HEK293 (cell line): ENCODE measurements around the gene MDFI.
A peak's percentile ranks its signal among the peaks of the same experiment; 100 is the strongest.

Source experiments
- AEBP2 ChIP-seq: fragments of 450-650 bp; formaldehyde crosslinking; IDR thresholded peaks from 2 replicates; pipeline ENCODE4 v1.5.1; 2016; ENCODE audit warnings: missing biosample characterization, missing genetic modification characterization, borderline replicate concordance
- ATF2 ChIP-seq: fragments of 450-650 bp; formaldehyde crosslinking; IDR thresholded peaks from 2 replicates; pipeline ENCODE4 v1.5.1; 2016; ENCODE audit warnings: missing biosample characterization, missing genetic modification characterization, low read depth
- PATZ1 ChIP-seq: fragments of 450-650 bp; formaldehyde crosslinking; IDR thresholded peaks from 2 replicates; pipeline ENCODE4 v1.5.1; 2016; ENCODE audit warnings: missing biosample characterization, missing genetic modification characterization
- PBX3 ChIP-seq: sonication (generic); formaldehyde crosslinking; IDR thresholded peaks from 2 replicates; pipeline ENCODE4 v1.8.1; 2022; ENCODE audit warnings: mild to moderate bottlenecking, moderate library complexity, missing genetic modification reagents
- PRDM10 ChIP-seq: fragments of 450-650 bp; formaldehyde crosslinking; IDR thresholded peaks from 2 replicates; pipeline ENCODE4 v1.5.1; 2016; ENCODE audit warnings: missing biosample characterization, missing genetic modification characterization
- REPIN1 ChIP-seq: fragments of 450-650 bp; formaldehyde crosslinking; IDR thresholded peaks from 2 replicates; pipeline ENCODE4 v1.5.1; 2017; ENCODE audit warnings: missing biosample characterization, missing genetic modification characterization, low read depth
- ZNF121 ChIP-seq: fragments of 450-650 bp; formaldehyde crosslinking; IDR thresholded peaks from 2 replicates; pipeline ENCODE4 v1.5.1; 2016; ENCODE audit warnings: missing biosample characterization, missing genetic modification characterization
- ZNF132 ChIP-seq: fragments of 450-650 bp; formaldehyde crosslinking; IDR thresholded peaks from 2 replicates; pipeline ENCODE4 v1.5.1; 2017; ENCODE audit warnings: missing biosample characterization, missing genetic modification characterization, borderline replicate concordance
- ZNF155 ChIP-seq: fragments of 450-650 bp; formaldehyde crosslinking; IDR thresholded peaks from 2 replicates; pipeline ENCODE4 v1.5.1; 2016; ENCODE audit warnings: missing biosample characterization, missing genetic modification characterization
- ZNF169 ChIP-seq: fragments of 450-650 bp; formaldehyde crosslinking; IDR thresholded peaks from 2 replicates; pipeline ENCODE4 v1.5.1; 2016; ENCODE audit warnings: missing biosample characterization, missing genetic modification characterization
- ZNF23 ChIP-seq: fragments of 450-650 bp; formaldehyde crosslinking; IDR thresholded peaks from 2 replicates; pipeline ENCODE4 v1.5.1; 2016; ENCODE audit warnings: missing biosample characterization, missing genetic modification characterization, borderline replicate concordance
- ZNF335 ChIP-seq: fragments of 450-650 bp; formaldehyde crosslinking; conservative IDR thresholded peaks from 2 replicates; pipeline ENCODE4 v1.5.1; 2016; ENCODE audit warnings: missing biosample characterization, missing genetic modification characterization
- ZNF416 ChIP-seq: fragments of 450-650 bp; formaldehyde crosslinking; IDR thresholded peaks from 2 replicates; pipeline ENCODE4 v1.5.1; 2016; ENCODE audit warnings: missing biosample characterization, missing genetic modification characterization
- ZNF518A ChIP-seq: fragments of 450-650 bp; formaldehyde crosslinking; conservative IDR thresholded peaks from 2 replicates; pipeline ENCODE4 v1.5.1; 2016; ENCODE audit warnings: low read depth, missing biosample characterization, missing genetic modification characterization
- ZNF530 ChIP-seq: fragments of 450-650 bp; formaldehyde crosslinking; IDR thresholded peaks from 2 replicates; pipeline ENCODE4 v1.5.1; 2016; ENCODE audit warnings: low read depth, missing biosample characterization, missing genetic modification characterization
- ZNF580 ChIP-seq: fragments of 450-650 bp; formaldehyde crosslinking; IDR thresholded peaks from 2 replicates; pipeline ENCODE4 v1.5.1; 2016; ENCODE audit warnings: missing biosample characterization, missing genetic modification characterization
- ZNF654 ChIP-seq: fragments of 450-650 bp; formaldehyde crosslinking; IDR thresholded peaks from 2 replicates; pipeline ENCODE4 v1.5.1; 2016; ENCODE audit warnings: low read depth, missing biosample characterization, missing genetic modification characterization
- ZNF785 ChIP-seq: fragments of 450-650 bp; formaldehyde crosslinking; IDR thresholded peaks from 2 replicates; pipeline ENCODE4 v1.5.1; 2016; ENCODE audit warnings: missing biosample characterization, missing genetic modification characterization
- ZSCAN16 ChIP-seq: fragments of 450-650 bp; formaldehyde crosslinking; IDR thresholded peaks from 2 replicates; pipeline ENCODE4 v1.5.1; 2016; ENCODE audit warnings: missing biosample characterization, missing genetic modification characterization
- ZSCAN5A ChIP-seq: fragments of 450-650 bp; formaldehyde crosslinking; IDR thresholded peaks from 2 replicates; pipeline ENCODE4 v1.5.1; 2016; ENCODE audit warnings: missing biosample characterization, missing genetic modification characterization

Gene MDFI

GRCh38 chr6:41602864-41603608 is 35.2 kb upstream of the MDFI start (continued):
- TF ChIP-seq ZNF335 (peak; percentile 51; the same call in 1 of the 2 replicates), ZNF121 (tag by site-specific recombination) (no peak), ZNF530 (tag by site-specific recombination) (no peak), PRDM10 (peak; percentile 73), PBX3 (CRISPR knock-in tag) (no peak), REPIN1 (tag by site-specific recombination) (no peak), PATZ1 (tag by site-specific recombination) (peak; percentile 66), ZNF132 (tag by site-specific recombination) (no peak), ZNF580 (tag by site-specific recombination) (0 out of 2 replicates have a peak, but pooled peaks have one; percentile 47), ZNF23 (no peak), ZSCAN16 (tag by site-specific recombination) (no peak), ZNF169 (tag by site-specific recombination) (no peak), ZSCAN5A (tag by site-specific recombination) (no peak), ZNF155 (tag by site-specific recombination) (no peak), ZNF785 (tag by site-specific recombination) (no peak), ZNF416 (no peak), ATF2 (tag by site-specific recombination) (no peak), AEBP2 (no peak), ZNF654 (tag by site-specific recombination) (peak; percentile 95), ZNF518A (0 out of 2 replicates have a peak, but pooled peaks have one; percentile 6)
